HepG2 (cell line): Measurements from ENCODE around the gene DPH3. TPM values are rescaled to one million over a fixed set of nuclear protein-coding genes. Genes with fewer than 3 reads are reported as not detected.

Experiments
- ATAC-seq: fragments of 200-7000 bp; cut with Tn5 transposase; 3 replicates; pipeline ENCODE4 v1.9.1; 2020; ENCODE audit warnings: mild to moderate bottlenecking, moderate library complexity
- BruUV-seq: library from RNA; stranded (reverse); fragments of 400-500 nt; replicated peaks from 2 replicates; lab custom pipeline; 2021; lab: Mats Ljungman, UMichigan
- CTCF ChIA-PET: fragments of 300-600 bp; formaldehyde crosslinking; extraction: SDS; loops from one replicate; lab custom pipeline; 2021; ENCODE audit warnings: low total read pairs, inconsistent platforms, low intra/inter-chr PET ratio; lab: Yijun Ruan, JAX
- POLR2A ChIA-PET: fragments of 350-600 bp; sonication (Branson Sonifier 250); formaldehyde crosslinking; loops from one replicate; lab custom pipeline; 2020; ENCODE audit warnings: antibody characterized with exemption, inconsistent platforms; lab: Yijun Ruan, JAX
- DNase-seq: peaks from one replicate; pipeline ENCODE4 v3.0.0-alpha.2; 2015; ENCODE audit warnings: low spot score
- FAIRE-seq: peaks from 3 replicates; lab custom pipeline; 2011; peaks lifted over from hg19 to GRCh38; lab: Jason Lieb, UNC
- H2AFZ ChIP-seq: one replicate; pipeline ENCODE4 v1.6.1; 2011; ENCODE audit warnings: low read length, inconsistent platforms
- H3K27ac ChIP-seq: fragments of 300-600 bp; 3 replicates; pipeline ENCODE4 v1.8.0; 2011; ENCODE audit warnings: mixed run types, mild to moderate bottlenecking, mixed read lengths, low read length, inconsistent platforms; ENCODE audit not compliant: insufficient read depth; ENCODE audit errors: extremely low read length
- H3K27me3 ChIP-seq, 2 experiments: fragments of 200-600 bp in 1 of 2; 2 replicates in 1 of 2; 3 replicates in 1 of 2; pipeline versions ENCODE4 v1.6.0 to v1.8.0; 2011; ENCODE audit warnings: low read length in 2 of 2, mild to moderate bottlenecking in 2 of 2, moderate library complexity in 2 of 2, inconsistent platforms in 1 of 2; ENCODE audit not compliant: insufficient read depth in 2 of 2, control insufficient read depth in 1 of 2
- H3K36me3 ChIP-seq, 2 experiments: fragments of 200-600 bp in 1 of 2; replicated peaks in 1 of 2; 2 replicates in 1 of 2; 3 replicates in 1 of 2; pipeline versions ENCODE4 v1.5.1 to v1.8.0; 2011; ENCODE audit warnings: low read length in 2 of 2, inconsistent platforms in 1 of 2; ENCODE audit not compliant: insufficient read depth in 2 of 2, control insufficient read depth in 1 of 2
- H3K4me1 ChIP-seq: 2 replicates; pipeline ENCODE4 v1.5.1; 2012; ENCODE audit warnings: low read length, inconsistent platforms; ENCODE audit not compliant: insufficient read depth
- H3K4me2 ChIP-seq: 2 replicates; pipeline ENCODE4 v1.6.0; 2011; ENCODE audit warnings: low read depth, low read length, inconsistent platforms
- H3K4me3 ChIP-seq, 3 experiments: fragments of 200-600 bp in 1 of 3; sonication (generic), shearing (Covaris generic) in 1 of 3; replicated peaks in 1 of 3; 2 replicates each; pipeline ENCODE4 v1.5.1; 2011 to 2016; ENCODE audit warnings: low read length in 3 of 3, inconsistent platforms in 2 of 3, low read depth in 2 of 3, mild to moderate bottlenecking in 2 of 3, control low read depth in 1 of 3, mixed read lengths in 1 of 3; ENCODE audit not compliant: insufficient read depth in 1 of 3
- H3K79me2 ChIP-seq: one replicate; pipeline ENCODE4 v1.6.1; 2011; ENCODE audit warnings: low read length, inconsistent platforms; ENCODE audit not compliant: insufficient read depth
- H3K9ac ChIP-seq: 2 replicates; pipeline ENCODE4 v1.6.0; 2011; ENCODE audit warnings: mild to moderate bottlenecking, low read depth, low read length, inconsistent platforms; ENCODE audit not compliant: insufficient read depth
- H3K9me3 ChIP-seq: 2 replicates; pipeline ENCODE4 v1.5.1; 2012; ENCODE audit warnings: mild to moderate bottlenecking, low read length
- H4K20me1 ChIP-seq: 2 replicates; pipeline ENCODE4 v1.6.0; 2011; ENCODE audit warnings: inconsistent platforms, mild to moderate bottlenecking, low read length, moderate library complexity; ENCODE audit not compliant: insufficient read depth
- MAF1 ChIP-seq: sonication (generic); formaldehyde crosslinking; IDR thresholded peaks from 2 replicates; pipeline ENCODE4 v1.5.0; 2020; ENCODE audit warnings: missing genetic modification reagents, borderline replicate concordance
- MIER2 ChIP-seq: IDR thresholded peaks from 2 replicates; pipeline ENCODE4 v1.6.1; 2016; ENCODE audit warnings: missing biosample characterization, missing genetic modification reagents
- MXD4 ChIP-seq: IDR thresholded peaks from 2 replicates; pipeline ENCODE4 v1.6.1; 2016; ENCODE audit warnings: mild to moderate bottlenecking, missing biosample characterization, missing genetic modification reagents
- POLR2G ChIP-seq: fragments of 200-400 bp; formaldehyde crosslinking; IDR thresholded peaks from 2 replicates; pipeline ENCODE4 v1.6.1; 2018; ENCODE audit warnings: mild to moderate bottlenecking, low read depth, low read length, moderate library complexity
- SAP130 ChIP-seq: IDR thresholded peaks from 2 replicates; pipeline ENCODE4 v1.6.1; 2016; ENCODE audit warnings: low read depth
- ZBTB20 ChIP-seq: sonication (generic); formaldehyde crosslinking; IDR thresholded peaks from 2 replicates; pipeline ENCODE4 v1.8.1; 2023; ENCODE audit warnings: missing genetic modification reagents, low read depth, mild to moderate bottlenecking, borderline replicate concordance
- ZNF225 ChIP-seq: sonication (generic); formaldehyde crosslinking; IDR thresholded peaks from 2 replicates; pipeline ENCODE4 v1.4.0; 2020; ENCODE audit warnings: mild to moderate bottlenecking, missing genetic modification reagents
- ZNF713 ChIP-seq: sonication (generic); formaldehyde crosslinking; IDR thresholded peaks from 2 replicates; pipeline ENCODE4 v1.4.0; 2020; ENCODE audit warnings: mild to moderate bottlenecking, missing genetic modification reagents
- WGBS: methylation state at CpG from one replicate; pipeline ENCODE4 v1.1.6; 2017; ENCODE audit warnings: low lambda C conversion rate; 5-methylcytosine and 5-hydroxymethylcytosine counted together
- in situ Hi-C: cut with HindIII; loops from 2 replicates; pipeline ENCODE4 v1.10.0; 2017; ENCODE audit warnings: low pct_unique_long_range_greater_than_20kb; ENCODE audit not compliant: extremely low pct_ligation_motif_present
- intact Hi-C: fragments of 100-400 bp; cut with micrococcal nuclease; formaldehyde crosslinking; loops from one replicate; pipeline ENCODE4 v1.10.0; 2022; ENCODE audit not compliant: unreplicated experiment
- polyA plus RNA-seq, 8 experiments: library from polyadenylated mRNA; depleted of rRNA in 3 of 8; stranded (reverse) in 7 of 8; unstranded in 1 of 8; fragments of >200 nt; fragmentation: Illumina TruSeq in 4 of 8; extraction: Trizol in 4 of 8; gene quantifications; 2 replicates each; pipeline versions ENCODE4 v1.2.1 to v1.2.3, GENCODE V29; 2011 to 2016; ENCODE audit warnings: low read depth in 4 of 8, missing spikeins in 1 of 8, mixed read lengths in 1 of 8; ENCODE audit not compliant: insufficient read depth in 1 of 8
- total RNA-seq, 5 experiments: library from RNA; depleted of rRNA; stranded (reverse); fragments of >200 nt; fragmentation: Illumina TruSeq; extraction: Trizol; gene quantifications; 2 replicates each; pipeline ENCODE4 v1.2.3, GENCODE V29; 2016; ENCODE audit warnings: low read depth in 1 of 5
- TF ChIP-seq, protein P1 (sequence below): sonication (generic); formaldehyde crosslinking; IDR thresholded peaks from 2 replicates; pipeline ENCODE4 v1.8.0; 2022; ENCODE audit warnings: mild to moderate bottlenecking, missing genetic modification reagents

The DPH3 gene
- total and polyA plus RNA-seq, 2 of the 13 experiments (the other 11 are each of a cell fraction or from before 2014, with no cell fraction given), result 18.3 to 21.6 TPM

DNA sequence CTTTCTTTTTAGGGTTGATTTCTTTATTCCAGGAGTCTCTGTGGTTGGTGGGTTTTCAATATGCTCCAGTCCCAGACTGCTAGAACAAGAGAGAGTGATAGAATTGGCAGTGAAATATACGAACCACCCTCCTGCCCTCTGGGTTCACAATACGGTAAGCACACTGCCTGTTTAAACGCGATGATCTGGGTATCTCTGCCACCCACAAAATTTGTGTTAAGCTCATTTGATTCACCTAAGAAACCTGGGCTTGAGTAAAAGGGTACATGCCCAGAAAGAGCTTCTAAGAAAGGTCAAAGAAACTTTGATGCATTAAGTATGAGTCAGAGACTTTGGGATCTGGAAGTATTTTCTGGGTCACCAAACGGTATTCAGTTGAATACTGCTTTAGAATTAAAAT lies 30.1 kb upstream of the DPH3 start:
- DNase-seq (no peak), FAIRE-seq (no peak), ATAC-seq (no peak)
- intact Hi-C loops (no loop called here), in situ Hi-C loops (loop anchor here (5.0 to 10.0 kb wide), 2 partner anchors 220 to 257 kb away; partner anchors contain the start of gene RFTN1)
- POLR2A ChIA-PET, result no interaction called here
- BruUV-seq, result no TSS peak
- H3K4me2 ChIP-seq, result no peak overlapping the region
- no peak overlapping the region for H3K9ac ChIP-seq
- H3K36me3 ChIP-seq, result peaks cover 4 to 52% of the 10 kb centered on the region in 2 experiments
- H3K79me2 ChIP-seq, result no peaks in the 10 kb centered on the region
- 98% methylated on average over 5 of the region's 5 CpGs for WGBS
- H3K27me3 ChIP-seq, result no peaks in the 10 kb centered on the region
- TF ChIP-seq MIER2 (CRISPR knock-in tag) (no peak), MAF1 (CRISPR knock-in tag) (no peak), ZBTB20 (no peak), SAP130 (CRISPR knock-in tag) (no peak), MXD4 (no peak), POLR2G (no peak), ZNF713 (CRISPR knock-in tag) (no peak), ZNF225 (CRISPR knock-in tag) (no peak)
- TF ChIP-seq, protein P1, sequence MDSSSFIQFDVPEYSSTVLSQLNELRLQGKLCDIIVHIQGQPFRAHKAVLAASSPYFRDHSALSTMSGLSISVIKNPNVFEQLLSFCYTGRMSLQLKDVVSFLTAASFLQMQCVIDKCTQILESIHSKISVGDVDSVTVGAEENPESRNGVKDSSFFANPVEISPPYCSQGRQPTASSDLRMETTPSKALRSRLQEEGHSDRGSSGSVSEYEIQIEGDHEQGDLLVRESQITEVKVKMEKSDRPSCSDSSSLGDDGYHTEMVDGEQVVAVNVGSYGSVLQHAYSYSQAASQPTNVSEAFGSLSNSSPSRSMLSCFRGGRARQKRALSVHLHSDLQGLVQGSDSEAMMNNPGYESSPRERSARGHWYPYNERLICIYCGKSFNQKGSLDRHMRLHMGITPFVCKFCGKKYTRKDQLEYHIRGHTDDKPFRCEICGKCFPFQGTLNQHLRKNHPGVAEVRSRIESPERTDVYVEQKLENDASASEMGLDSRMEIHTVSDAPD, result no peak
- no peaks in the 10 kb centered on the region for H3K4me1 ChIP-seq
- H2AFZ ChIP-seq, result no peak overlapping the region
- CTCF ChIA-PET, result no interaction called here
- H3K4me3 ChIP-seq, result no peak overlapping the region
- peaks cover 10% of the 10 kb centered on the region; the same call in 1 of the 2 replicates for H3K9me3 ChIP-seq
- H4K20me1 ChIP-seq, result no peaks in the 10 kb centered on the region; the same call in 1 of the 2 replicates
- no peak overlapping the region for H3K27ac ChIP-seq
